ENCODE results near the gene RANBP2.
"Not testable (repeated sequence)": the region's sequence is repeated elsewhere in the genome, so short reads cannot be mapped to it uniquely, and the experiment has no call there.

RANBP2 gene

GRCh38 chr2:108691447-108691846, 27.8 kb upstream of the RANBP2 start:
- Mint-ChIP-seq H3K9me3 (peaks cover 11% of the 10 kb centered on the region), H3K27ac (no peak overlapping the region), H3K36me3 (ENCODE audit: low read depth) (peaks cover 5% of the 10 kb centered on the region), H3K4me3 (no peak overlapping the region), H3K4me1 (no peaks in the 10 kb centered on the region), H3K27me3 (ENCODE audit: low read depth, poor library complexity) (no peaks in the 10 kb centered on the region)
- TF ChIP-seq, protein P1, sequence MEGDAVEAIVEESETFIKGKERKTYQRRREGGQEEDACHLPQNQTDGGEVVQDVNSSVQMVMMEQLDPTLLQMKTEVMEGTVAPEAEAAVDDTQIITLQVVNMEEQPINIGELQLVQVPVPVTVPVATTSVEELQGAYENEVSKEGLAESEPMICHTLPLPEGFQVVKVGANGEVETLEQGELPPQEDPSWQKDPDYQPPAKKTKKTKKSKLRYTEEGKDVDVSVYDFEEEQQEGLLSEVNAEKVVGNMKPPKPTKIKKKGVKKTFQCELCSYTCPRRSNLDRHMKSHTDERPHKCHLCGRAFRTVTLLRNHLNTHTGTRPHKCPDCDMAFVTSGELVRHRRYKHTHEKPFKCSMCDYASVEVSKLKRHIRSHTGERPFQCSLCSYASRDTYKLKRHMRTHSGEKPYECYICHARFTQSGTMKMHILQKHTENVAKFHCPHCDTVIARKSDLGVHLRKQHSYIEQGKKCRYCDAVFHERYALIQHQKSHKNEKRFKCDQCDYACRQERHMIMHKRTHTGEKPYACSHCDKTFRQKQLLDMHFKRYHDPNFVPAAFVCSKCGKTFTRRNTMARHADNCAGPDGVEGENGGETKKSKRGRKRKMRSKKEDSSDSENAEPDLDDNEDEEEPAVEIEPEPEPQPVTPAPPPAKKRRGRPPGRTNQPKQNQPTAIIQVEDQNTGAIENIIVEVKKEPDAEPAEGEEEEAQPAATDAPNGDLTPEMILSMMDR (IDR thresholded peaks at IDR 0.05) = no peak
- no peak for DNase-seq

DNA sequence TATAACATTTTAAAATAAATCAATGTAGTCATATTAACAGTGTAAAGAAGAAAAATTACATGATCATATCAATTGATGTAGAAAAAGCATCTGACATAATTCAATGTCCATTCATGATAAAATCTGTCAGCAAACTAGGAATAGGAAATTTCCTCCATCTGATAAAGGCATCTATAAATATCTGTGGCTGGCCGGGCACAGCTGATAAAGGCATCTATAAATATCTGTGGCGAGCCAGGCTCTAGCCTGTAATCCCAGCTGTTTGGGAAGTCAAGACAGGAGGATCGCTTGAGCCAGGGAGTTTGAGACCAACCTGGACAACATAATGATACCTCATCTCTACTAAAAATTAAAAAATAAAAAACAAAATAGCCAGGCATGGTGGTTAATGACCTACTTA, 18.1 kb upstream of the RANBP2 start:
- TF ChIP-seq, protein P1 (IDR thresholded peaks at IDR 0.05) = no peak
- Mint-ChIP-seq H3K27me3 (ENCODE audit: low read depth, poor library complexity) (peaks cover 18% of the 10 kb centered on the region), H3K4me3 (no peak overlapping the region), H3K27ac (no peak overlapping the region), H3K36me3 (ENCODE audit: low read depth) (no peaks in the 10 kb centered on the region), H3K9me3 (peaks cover 5% of the 10 kb centered on the region), H3K4me1 (no peaks in the 10 kb centered on the region)
- no peak for DNase-seq

- Mint-ChIP-seq H3K27ac (no peak overlapping the region), H3K27me3 (ENCODE audit: low read depth, poor library complexity) (peaks cover 23% of the 10 kb centered on the region), H3K36me3 (ENCODE audit: low read depth) (no peaks in the 10 kb centered on the region), H3K4me1 (no peaks in the 10 kb centered on the region), H3K9me3 (peaks cover 5% of the 10 kb centered on the region), H3K4me3 (no peak overlapping the region)
- TF ChIP-seq, protein P1 (IDR thresholded peaks at IDR 0.05) = no peak
- DNase-seq = no peak
Measured at GRCh38 chr2:108701806-108702205, 17.5 kb upstream of the RANBP2 start.

GRCh38 chr2:108704871-108705270, 14.4 kb upstream of the RANBP2 start:
- H3K36me3 Mint-ChIP-seq (ENCODE audit: low read depth) = peaks cover 10% of the 10 kb centered on the region
- H3K27me3 Mint-ChIP-seq (ENCODE audit: low read depth, poor library complexity) = peaks cover 31% of the 10 kb centered on the region
- DNase-seq = no peak
- H3K4me3 Mint-ChIP-seq = no peak overlapping the region
- no peak overlapping the region for H3K27ac Mint-ChIP-seq
- H3K4me1 Mint-ChIP-seq = no peaks in the 10 kb centered on the region
- TF ChIP-seq, protein P1 (IDR thresholded peaks at IDR 0.05) = no peak
- H3K9me3 Mint-ChIP-seq = peaks cover 27% of the 10 kb centered on the region

GRCh38 chr2:108707300-108707699, 12.0 kb upstream of the RANBP2 start:
- no peak for DNase-seq
- peaks cover 10% of the 10 kb centered on the region for H3K36me3 Mint-ChIP-seq (ENCODE audit: low read depth)
- H3K27ac Mint-ChIP-seq = no peak overlapping the region
- peaks cover 37% of the 10 kb centered on the region for H3K27me3 Mint-ChIP-seq (ENCODE audit: low read depth, poor library complexity)
- H3K4me1 Mint-ChIP-seq = no peaks in the 10 kb centered on the region
- TF ChIP-seq, protein P1 (IDR thresholded peaks at IDR 0.05) = no peak
- H3K4me3 Mint-ChIP-seq = no peak overlapping the region
- H3K9me3 Mint-ChIP-seq = peaks cover 38% of the 10 kb centered on the region

DNA sequence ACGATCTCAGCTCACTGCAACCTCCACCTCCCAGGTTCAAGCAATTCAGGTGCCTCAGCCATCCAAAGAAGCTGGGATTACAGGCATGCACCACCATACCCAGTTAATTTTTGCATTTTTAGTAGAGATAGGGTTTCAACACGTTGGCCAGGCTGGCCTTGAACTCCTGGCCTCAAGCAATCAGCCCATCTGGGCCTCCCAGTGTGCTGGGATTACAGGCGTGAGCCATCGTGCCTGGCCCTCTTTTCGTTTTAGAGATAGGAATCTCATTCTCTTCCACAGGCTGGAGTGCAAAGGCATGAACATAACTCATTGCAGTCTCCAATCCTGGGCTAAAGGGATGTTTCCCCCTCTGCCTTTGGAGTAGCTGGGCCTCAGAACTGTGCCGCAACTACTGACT, 2.3 kb upstream of the RANBP2 start:
- H3K27ac Mint-ChIP-seq; DNase-seq; H3K4me3 Mint-ChIP-seq; H3K9me3 Mint-ChIP-seq; H3K36me3 Mint-ChIP-seq (ENCODE audit: low read depth): not testable (repeated sequence)
- Mint-ChIP-seq H3K27me3 (ENCODE audit: low read depth, poor library complexity) (peaks cover 11% of the 10 kb centered on the region), H3K4me1 (peaks cover 18% of the 10 kb centered on the region)

- Mint-ChIP-seq H3K4me1 (peaks cover 11% of the 10 kb centered on the region), H3K36me3 (ENCODE audit: low read depth) (peaks cover 30% of the 10 kb centered on the region)
- not testable (repeated sequence) for H3K27me3 Mint-ChIP-seq (ENCODE audit: low read depth, poor library complexity); H3K9me3 Mint-ChIP-seq; DNase-seq; H3K27ac Mint-ChIP-seq; H3K4me3 Mint-ChIP-seq
Measured at GRCh38 chr2:108726048-108726447, 6.8 kb downstream of the RANBP2 start.

DNA sequence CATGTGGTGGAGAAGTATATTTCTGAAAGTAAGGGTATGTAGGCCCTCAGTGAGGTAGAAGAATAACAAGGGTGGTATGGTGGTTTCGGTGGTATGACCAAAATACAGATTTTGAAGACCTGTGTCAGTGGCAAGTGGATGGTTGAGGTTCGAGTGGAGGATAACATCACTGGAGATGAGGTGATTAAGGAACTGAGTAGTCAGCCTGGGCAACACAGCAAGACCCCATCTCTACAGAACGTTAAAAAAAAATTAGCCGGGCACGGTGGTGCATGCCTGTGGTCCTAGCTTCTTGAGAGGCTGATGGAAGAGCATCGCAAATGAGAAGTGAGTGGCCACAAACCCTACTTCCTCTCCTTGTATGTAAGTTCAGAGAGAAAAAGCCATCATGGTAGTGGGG, 15.4 kb downstream of the RANBP2 start:
- H3K36me3 Mint-ChIP-seq (ENCODE audit: low read depth) = peaks cover 56% of the 10 kb centered on the region
- not testable (repeated sequence) for H3K9me3 Mint-ChIP-seq; H3K27me3 Mint-ChIP-seq (ENCODE audit: low read depth, poor library complexity); H3K4me1 Mint-ChIP-seq; H3K4me3 Mint-ChIP-seq; DNase-seq
- H3K27ac Mint-ChIP-seq = peak overlapping the region; percentile 6

DNA sequence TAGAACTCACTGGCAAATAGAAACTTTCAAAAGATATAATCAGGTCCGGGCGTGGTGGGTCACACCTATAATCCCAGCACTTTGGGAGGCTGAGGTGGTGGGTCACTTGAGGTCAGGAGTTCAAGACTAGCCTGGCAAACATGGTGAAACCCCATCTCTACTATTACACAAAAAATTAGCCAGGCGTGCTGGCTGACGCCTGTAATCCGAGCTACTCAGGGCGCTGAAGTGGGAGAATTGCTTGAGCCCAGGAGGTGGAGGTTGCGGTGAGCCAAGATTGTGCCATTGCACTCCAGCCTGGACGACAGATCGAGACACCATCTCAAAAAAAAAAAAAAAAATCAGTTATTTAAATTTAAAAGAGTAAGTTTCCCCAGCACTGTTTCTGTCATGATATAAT, 38.7 kb downstream of the RANBP2 start:
- not testable (repeated sequence) for H3K4me1 Mint-ChIP-seq; H3K27me3 Mint-ChIP-seq (ENCODE audit: low read depth, poor library complexity); H3K4me3 Mint-ChIP-seq; H3K9me3 Mint-ChIP-seq; H3K27ac Mint-ChIP-seq
- peak; percentile 9 for DNase-seq
- H3K36me3 Mint-ChIP-seq (ENCODE audit: low read depth) = peaks cover 37% of the 10 kb centered on the region

DNA sequence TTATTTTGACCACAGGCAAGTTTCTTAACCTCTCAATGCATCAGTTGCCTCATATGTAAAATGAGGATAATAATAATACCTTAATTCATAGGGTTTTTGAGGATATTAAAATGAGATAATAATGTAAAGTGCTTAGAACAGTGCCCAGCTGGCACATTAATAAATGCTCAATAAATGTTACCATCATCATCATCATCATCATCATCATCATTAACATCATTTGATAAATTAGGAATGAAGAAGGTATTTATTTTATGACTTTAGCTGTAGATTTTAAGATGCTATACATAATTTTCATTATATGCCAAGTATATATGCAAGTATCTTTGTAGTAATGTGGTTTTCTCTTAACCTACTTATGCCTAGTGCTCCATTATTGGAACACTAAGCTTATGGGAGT, 43.3 kb downstream of the RANBP2 start:
- not testable (repeated sequence) for DNase-seq; H3K4me3 Mint-ChIP-seq; H3K27ac Mint-ChIP-seq; H3K4me1 Mint-ChIP-seq; H3K27me3 Mint-ChIP-seq (ENCODE audit: low read depth, poor library complexity); H3K9me3 Mint-ChIP-seq
- H3K36me3 Mint-ChIP-seq (ENCODE audit: low read depth) = peaks cover 52% of the 10 kb centered on the region

Measured in nephron progenitor cell (in vitro differentiated cells).